A673 (cell line): Measurements from ENCODE around the gene MYL3. TPM values are rescaled to one million over a fixed set of nuclear protein-coding genes. Genes with fewer than 3 reads are reported as not detected.

ENCODE experiments used
- BruUV-seq: library from RNA; stranded (reverse); fragments of 400-500 nt; replicated peaks from 2 replicates; lab custom pipeline; 2021; lab: Mats Ljungman, UMichigan
- CTCF ChIA-PET: fragments of 300-600 bp; sonication (Branson Sonifier 250); formaldehyde crosslinking; loops from one replicate; lab custom pipeline; 2022; ENCODE audit warnings: antibody characterized with exemption; lab: Charles Lee
- POLR2A ChIA-PET: fragments of 300-600 bp; sonication (Branson Sonifier 250); formaldehyde crosslinking; loops from one replicate; lab custom pipeline; 2022; ENCODE audit warnings: antibody characterized with exemption; ENCODE audit not compliant: low non-redundant PET; lab: Charles Lee
- DNase-seq: peaks from one replicate; pipeline ENCODE4 v3.0.0-alpha.2; 2015; ENCODE audit warnings: low spot score
- H3K27ac ChIP-seq: fragments of 200-600 bp; sonication (generic); 2 replicates; pipeline ENCODE4 v1.5.1; 2016; ENCODE audit warnings: mixed run types, low read depth, mild to moderate bottlenecking, mixed read lengths, antibody characterized with exemption, low read length; ENCODE audit not compliant: poor library complexity, severe bottlenecking
- H3K27me3 ChIP-seq: fragments of 200-600 bp; sonication (generic); replicated peaks from 2 replicates; pipeline ENCODE4 v1.6.1; 2017; ENCODE audit warnings: mixed run types, low read depth, mild to moderate bottlenecking, mixed read lengths, antibody characterized with exemption, low read length; ENCODE audit not compliant: insufficient read depth, poor library complexity
- H3K36me3 ChIP-seq: fragments of 200-600 bp; sonication (generic); 2 replicates; pipeline ENCODE4 v1.6.1; 2016; ENCODE audit warnings: mixed run types, mild to moderate bottlenecking, mixed read lengths, antibody characterized with exemption, low read length; ENCODE audit not compliant: insufficient read depth, poor library complexity, severe bottlenecking
- H3K4me1 ChIP-seq: fragments of 200-600 bp; sonication (generic); 2 replicates; pipeline ENCODE4 v1.6.1; 2017; ENCODE audit warnings: mixed run types, mild to moderate bottlenecking, mixed read lengths, antibody characterized with exemption, low read length; ENCODE audit not compliant: insufficient read depth, poor library complexity, severe bottlenecking
- H3K4me3 ChIP-seq: fragments of 200-600 bp; sonication (generic); 2 replicates; pipeline ENCODE4 v1.5.1; 2016; ENCODE audit warnings: low read depth, mixed run types, mild to moderate bottlenecking, mixed read lengths, low read length; ENCODE audit not compliant: poor library complexity, severe bottlenecking
- H3K9me3 ChIP-seq: fragments of 200-600 bp; sonication (generic); 2 replicates; pipeline ENCODE4 v1.6.1; 2016; ENCODE audit warnings: mixed run types, low read depth, mild to moderate bottlenecking, mixed read lengths, antibody characterized with exemption, low read length; ENCODE audit not compliant: poor library complexity, severe bottlenecking
- EZH2 ChIP-seq: fragments of 200-600 bp; sonication (generic); IDR thresholded peaks from 2 replicates; pipeline ENCODE4 v1.6.1; 2017; ENCODE audit warnings: borderline replicate concordance, low read depth, mild to moderate bottlenecking, mixed read lengths, antibody characterized with exemption, low read length; ENCODE audit not compliant: poor library complexity, severe bottlenecking
- intact Hi-C: fragments of 100-400 bp; cut with micrococcal nuclease; formaldehyde crosslinking; loops from one replicate; pipeline ENCODE4 v1.10.0; 2022; ENCODE audit not compliant: unreplicated experiment
- total RNA-seq: library from RNA; stranded (reverse); gene quantifications from 2 replicates; pipeline ENCODE4 v1.2.3, GENCODE V29; 2021
- TF ChIP-seq, protein P1 (sequence below): fragments of 300-800, 200-600 bp; sonication (generic); conservative IDR thresholded peaks from 2 replicates; pipeline ENCODE4 v1.5.1; 2017; ENCODE audit warnings: low read depth, mild to moderate bottlenecking, antibody characterized with exemption, low read length, moderate library complexity, mixed read lengths

MYL3 gene
- total RNA-seq, 1 experiment from 2014 or later = not detected

GRCh38 chr3:46901591-46902187, 38.4 kb upstream of the MYL3 start:
- no peak overlapping the region for H3K4me3 ChIP-seq
- no peaks in the 10 kb centered on the region for H3K36me3 ChIP-seq
- no peak for DNase-seq
- ChIA-PET CTCF (no interaction called here), POLR2A (no interaction called here)
- H3K27ac ChIP-seq = no peak overlapping the region
- no TSS peak for BruUV-seq
- intact Hi-C loops = no loop called here
- no peak for TF ChIP-seq EZH2
- TF ChIP-seq, protein P1, sequence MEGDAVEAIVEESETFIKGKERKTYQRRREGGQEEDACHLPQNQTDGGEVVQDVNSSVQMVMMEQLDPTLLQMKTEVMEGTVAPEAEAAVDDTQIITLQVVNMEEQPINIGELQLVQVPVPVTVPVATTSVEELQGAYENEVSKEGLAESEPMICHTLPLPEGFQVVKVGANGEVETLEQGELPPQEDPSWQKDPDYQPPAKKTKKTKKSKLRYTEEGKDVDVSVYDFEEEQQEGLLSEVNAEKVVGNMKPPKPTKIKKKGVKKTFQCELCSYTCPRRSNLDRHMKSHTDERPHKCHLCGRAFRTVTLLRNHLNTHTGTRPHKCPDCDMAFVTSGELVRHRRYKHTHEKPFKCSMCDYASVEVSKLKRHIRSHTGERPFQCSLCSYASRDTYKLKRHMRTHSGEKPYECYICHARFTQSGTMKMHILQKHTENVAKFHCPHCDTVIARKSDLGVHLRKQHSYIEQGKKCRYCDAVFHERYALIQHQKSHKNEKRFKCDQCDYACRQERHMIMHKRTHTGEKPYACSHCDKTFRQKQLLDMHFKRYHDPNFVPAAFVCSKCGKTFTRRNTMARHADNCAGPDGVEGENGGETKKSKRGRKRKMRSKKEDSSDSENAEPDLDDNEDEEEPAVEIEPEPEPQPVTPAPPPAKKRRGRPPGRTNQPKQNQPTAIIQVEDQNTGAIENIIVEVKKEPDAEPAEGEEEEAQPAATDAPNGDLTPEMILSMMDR = no peak
- H3K4me1 ChIP-seq = no peaks in the 10 kb centered on the region
- no peaks in the 10 kb centered on the region for H3K9me3 ChIP-seq
- H3K27me3 ChIP-seq = no peaks in the 10 kb centered on the region

DNA sequence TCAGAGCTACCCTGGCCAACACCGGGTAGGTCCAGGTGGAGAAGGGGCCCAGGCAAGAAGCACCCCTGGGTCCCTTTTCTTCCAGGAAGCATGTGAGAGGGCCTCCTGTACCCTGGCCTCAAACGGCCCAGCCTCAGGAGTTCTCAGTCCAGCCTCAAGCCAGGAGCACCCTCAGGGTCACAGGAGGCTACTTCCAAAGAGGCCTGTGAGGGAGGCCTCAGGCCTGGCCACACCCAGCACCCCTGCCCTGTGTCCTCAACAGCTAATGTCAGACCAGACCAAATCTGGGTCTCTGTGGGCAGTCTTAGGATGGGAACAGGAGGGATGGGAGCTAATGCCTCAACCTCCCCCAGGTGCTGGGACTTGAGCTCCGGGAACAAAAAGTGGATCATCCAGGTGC, 37.8 kb upstream of the MYL3 start:
- ChIA-PET CTCF (no interaction called here), POLR2A (no interaction called here)
- no peaks in the 10 kb centered on the region for H3K27me3 ChIP-seq
- no peaks in the 10 kb centered on the region for H3K4me1 ChIP-seq
- no TSS peak for BruUV-seq
- no peaks in the 10 kb centered on the region for H3K9me3 ChIP-seq
- no peak overlapping the region for H3K27ac ChIP-seq
- H3K4me3 ChIP-seq = no peak overlapping the region
- no peaks in the 10 kb centered on the region for H3K36me3 ChIP-seq
- intact Hi-C loops = no loop called here
- DNase-seq = no peak
- TF ChIP-seq, protein P1 = no peak
- no peak for TF ChIP-seq EZH2

- H3K36me3 ChIP-seq = no peaks in the 10 kb centered on the region
- H3K4me1 ChIP-seq = no peaks in the 10 kb centered on the region
- TF ChIP-seq, protein P1 = no peak
- TF ChIP-seq EZH2 = no peak
- no peak overlapping the region for H3K27ac ChIP-seq
- intact Hi-C loops = no loop called here
- no peak for DNase-seq
- H3K9me3 ChIP-seq = no peaks in the 10 kb centered on the region
- POLR2A ChIA-PET = no interaction called here
- no peaks in the 10 kb centered on the region for H3K27me3 ChIP-seq
- H3K4me3 ChIP-seq = no peak overlapping the region
- no TSS peak for BruUV-seq
- CTCF ChIA-PET = no interaction called here
Observed at GRCh38 chr3:46900356-46900755, 37.1 kb upstream of the MYL3 start.
